HEK293 (cell line): ENCODE measurements around the gene EGFL8.

ENCODE experiments used
- PATZ1 ChIP-seq: fragments of 450-650 bp; formaldehyde crosslinking; IDR thresholded peaks from 2 replicates; pipeline ENCODE4 v1.5.1; 2016; ENCODE audit warnings: missing biosample characterization, missing genetic modification characterization
- REST ChIP-seq: fragments of 450-650 bp; formaldehyde crosslinking; IDR thresholded peaks from 2 replicates; pipeline ENCODE4 v1.5.1; 2016; ENCODE audit warnings: missing biosample characterization, missing genetic modification characterization
- SCRT2 ChIP-seq: fragments of 450-650 bp; formaldehyde crosslinking; IDR thresholded peaks from 2 replicates; pipeline ENCODE4 v1.5.1; 2016; ENCODE audit warnings: missing biosample characterization, missing genetic modification characterization

- TF ChIP-seq REST (no peak), SCRT2 (tag by site-specific recombination) (no peak), PATZ1 (tag by site-specific recombination) (no peak)
These were observed 8.8 kb downstream of the EGFL8 start for GRCh38 chr6:32173051-32173727.
